ENCODE measurements around the gene LPCAT2. TPM values are rescaled to one million over a fixed set of nuclear protein-coding genes. Genes with fewer than 3 reads are reported as not detected.

Gene LPCAT2
- total RNA-seq, 1 donor = 23.5 TPM

- Histone ChIP-seq H3K79me2 (ENCODE audit: insufficient read depth, low read length) (no peaks in the 10 kb centered on the region), H3K27me3 (ENCODE audit: insufficient read depth, low read length) (no peaks in the 10 kb centered on the region), H3K4me3 (ENCODE audit: insufficient read depth, low read length) (no peak overlapping the region), H3K9me3 (ENCODE audit: low read depth, low read length) (no peaks in the 10 kb centered on the region), H4K20me1 (ENCODE audit: insufficient read depth, low read length) (no peaks in the 10 kb centered on the region), H3K4me2 (ENCODE audit: insufficient read depth, low read length) (no peak overlapping the region), H2AFZ (ENCODE audit: low read length) (no peak overlapping the region), H3K4me1 (ENCODE audit: insufficient read depth, low read length) (no peaks in the 10 kb centered on the region), H3K36me3 (ENCODE audit: insufficient read depth, low read length) (no peaks in the 10 kb centered on the region), H3K27ac (ENCODE audit: low read depth, low read length) (no peak overlapping the region)
- no peak for DNase-seq (ENCODE audit: insufficient read length, low spot score, missing footprints)
- no peak for TF ChIP-seq CTCF (IDR thresholded peaks at IDR 0.05; ENCODE audit: extremely low read depth, low read depth, low read length)
Measured at GRCh38 chr16:55624696-55625095, 115.8 kb downstream of the LPCAT2 start.

- H3K4me3 ChIP-seq (ENCODE audit: insufficient read depth, low read length) = no peak overlapping the region
- H3K79me2 ChIP-seq (ENCODE audit: insufficient read depth, low read length) = no peaks in the 10 kb centered on the region
- no peak overlapping the region for H2AFZ ChIP-seq (ENCODE audit: low read length)
- H3K4me1 ChIP-seq (ENCODE audit: insufficient read depth, low read length) = no peaks in the 10 kb centered on the region
- H3K36me3 ChIP-seq (ENCODE audit: insufficient read depth, low read length) = no peaks in the 10 kb centered on the region
- H4K20me1 ChIP-seq (ENCODE audit: insufficient read depth, low read length) = no peaks in the 10 kb centered on the region
- no peaks in the 10 kb centered on the region for H3K27me3 ChIP-seq (ENCODE audit: insufficient read depth, low read length)
- no peak overlapping the region for H3K4me2 ChIP-seq (ENCODE audit: insufficient read depth, low read length)
- H3K27ac ChIP-seq (ENCODE audit: low read depth, low read length) = no peak overlapping the region
- TF ChIP-seq CTCF (IDR thresholded peaks at IDR 0.05; ENCODE audit: extremely low read depth, low read depth, low read length) = no peak
- DNase-seq (ENCODE audit: insufficient read length, low spot score, missing footprints) = no peak
- H3K9me3 ChIP-seq (ENCODE audit: low read depth, low read length) = no peaks in the 10 kb centered on the region
Measured at GRCh38 chr16:55625843-55626242, 117.0 kb downstream of the LPCAT2 start.

- H3K36me3 ChIP-seq (ENCODE audit: insufficient read depth, low read length) = no peaks in the 10 kb centered on the region
- no peaks in the 10 kb centered on the region for H3K79me2 ChIP-seq (ENCODE audit: insufficient read depth, low read length)
- no peak overlapping the region for H3K27ac ChIP-seq (ENCODE audit: low read depth, low read length)
- H4K20me1 ChIP-seq (ENCODE audit: insufficient read depth, low read length) = no peaks in the 10 kb centered on the region
- H3K4me1 ChIP-seq (ENCODE audit: insufficient read depth, low read length) = no peaks in the 10 kb centered on the region
- TF ChIP-seq CTCF (IDR thresholded peaks at IDR 0.05; ENCODE audit: extremely low read depth, low read depth, low read length) = no peak
- H3K9me3 ChIP-seq (ENCODE audit: low read depth, low read length) = no peaks in the 10 kb centered on the region
- no peak overlapping the region for H2AFZ ChIP-seq (ENCODE audit: low read length)
- H3K4me2 ChIP-seq (ENCODE audit: insufficient read depth, low read length) = no peak overlapping the region
- no peak for DNase-seq (ENCODE audit: insufficient read length, low spot score, missing footprints)
- no peak overlapping the region for H3K4me3 ChIP-seq (ENCODE audit: insufficient read depth, low read length)
- no peaks in the 10 kb centered on the region for H3K27me3 ChIP-seq (ENCODE audit: insufficient read depth, low read length)
Measured at GRCh38 chr16:55628306-55628968, 119.6 kb downstream of the LPCAT2 start.

GRCh38 chr16:55630774-55631173 is 121.9 kb downstream of the LPCAT2 start:
- no peaks in the 10 kb centered on the region for H3K4me1 ChIP-seq (ENCODE audit: insufficient read depth, low read length)
- TF ChIP-seq CTCF (IDR thresholded peaks at IDR 0.05; ENCODE audit: extremely low read depth, low read depth, low read length) = no peak
- no peak overlapping the region for H3K27ac ChIP-seq (ENCODE audit: low read depth, low read length)
- H3K9me3 ChIP-seq (ENCODE audit: low read depth, low read length) = no peaks in the 10 kb centered on the region
- H3K27me3 ChIP-seq (ENCODE audit: insufficient read depth, low read length) = no peaks in the 10 kb centered on the region
- no peaks in the 10 kb centered on the region for H3K79me2 ChIP-seq (ENCODE audit: insufficient read depth, low read length)
- no peaks in the 10 kb centered on the region for H3K36me3 ChIP-seq (ENCODE audit: insufficient read depth, low read length)
- no peak overlapping the region for H2AFZ ChIP-seq (ENCODE audit: low read length)
- no peak overlapping the region for H3K4me3 ChIP-seq (ENCODE audit: insufficient read depth, low read length)
- no peak for DNase-seq (ENCODE audit: insufficient read length, low spot score, missing footprints)
- H3K4me2 ChIP-seq (ENCODE audit: insufficient read depth, low read length) = no peak overlapping the region
- H4K20me1 ChIP-seq (ENCODE audit: insufficient read depth, low read length) = no peaks in the 10 kb centered on the region
